Thymus (tissue), 11 donors: ENCODE measurements around the gene PREX1. TPM values are rescaled to one million over a fixed set of nuclear protein-coding genes. Genes with fewer than 3 reads are reported as not detected.

Source experiments
- DNase-seq, 9 donors: peaks; one replicate each; pipeline ENCODE4 v3.0.0-alpha.2; 2013; ENCODE audit warnings: low spot score in 9 of 9, low read depth in 6 of 9, missing footprints in 1 of 9
- H3K27ac ChIP-seq, 2 donors: one replicate each; pipeline ENCODE4 v1.5.1; 2013; ENCODE audit warnings: control low read depth in 1 of 2, low read depth in 1 of 2, low read length in 1 of 2, mild to moderate bottlenecking in 1 of 2, moderate library complexity in 1 of 2
- H3K27me3 ChIP-seq, 2 donors: one replicate each; pipeline ENCODE4 v1.5.1; 2013; ENCODE audit warnings: low read length in 1 of 2; ENCODE audit not compliant: control insufficient read depth in 2 of 2, insufficient read depth in 1 of 2
- H3K36me3 ChIP-seq, 2 donors: one replicate each; pipeline ENCODE4 v1.5.1; 2013; ENCODE audit warnings: low read length in 1 of 2, mild to moderate bottlenecking in 1 of 2, moderate library complexity in 1 of 2; ENCODE audit not compliant: control insufficient read depth in 2 of 2, insufficient read depth in 2 of 2
- H3K4me1 ChIP-seq, 2 donors: one replicate each; pipeline ENCODE4 v1.5.1; 2013; ENCODE audit warnings: low read length in 2 of 2; ENCODE audit not compliant: control insufficient read depth in 2 of 2, insufficient read depth in 2 of 2
- H3K4me3 ChIP-seq, 2 donors: one replicate each; pipeline ENCODE4 v1.5.1; 2013; ENCODE audit warnings: low read length in 2 of 2, control low read depth in 1 of 2, mild to moderate bottlenecking in 1 of 2
- H3K9me3 ChIP-seq, 2 donors: one replicate each; pipeline ENCODE4 v1.5.1; 2013; ENCODE audit warnings: low read length in 1 of 2, mild to moderate bottlenecking in 1 of 2; ENCODE audit not compliant: control insufficient read depth in 2 of 2, insufficient read depth in 1 of 2
- WGBS: extraction: QIAGEN DNeasy Blood & Tissue Kit; methylation state at CpG from one replicate; pipeline ENCODE4 v1.1.7; 2013; 5-methylcytosine and 5-hydroxymethylcytosine counted together
- polyA plus RNA-seq: library from polyadenylated mRNA; stranded (reverse); fragments of 200-250 nt; gene quantifications from one replicate; pipeline ENCODE4 v1.2.3, GENCODE V29; 2013
- total RNA-seq: library from RNA; stranded (reverse); fragments of 120-200 nt; gene quantifications from one replicate; pipeline ENCODE4 v1.2.4, GENCODE V29; 2013
- donor health status: healthy.

Gene PREX1
- total and polyA plus RNA-seq, 2 donors: 12.5 to 19.8 TPM

DNA sequence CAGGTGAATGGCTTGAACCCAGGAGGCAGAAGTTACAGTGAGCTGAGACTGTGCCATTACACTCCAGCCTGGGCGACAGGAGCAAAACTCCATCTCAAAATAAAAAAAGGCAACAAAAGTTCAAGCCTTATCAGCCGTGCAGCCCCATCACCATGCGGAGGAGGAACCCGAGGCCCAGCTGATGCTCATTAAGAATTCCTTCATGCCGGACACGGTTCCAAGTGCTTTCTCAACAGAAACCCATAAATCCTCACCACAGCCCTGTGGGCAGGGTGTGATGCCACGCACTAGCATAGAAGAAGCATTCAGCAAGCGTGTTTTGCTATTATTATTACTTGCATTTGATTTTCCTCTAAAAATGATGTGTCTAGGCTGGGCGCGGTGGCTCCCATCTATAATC is 56.3 kb downstream of the PREX1 start:
- DNase-seq: no peak
- peaks cover 0 to 66% of the 10 kb centered on the region in 2 donors for H3K4me1 ChIP-seq
- no peak overlapping the region for H3K4me3 ChIP-seq
- H3K9me3 ChIP-seq: peaks cover 0 to 16% of the 10 kb centered on the region in 2 donors
- peaks cover 0 to 2% of the 10 kb centered on the region in 2 donors for H3K27me3 ChIP-seq
- no peaks in the 10 kb centered on the region for H3K36me3 ChIP-seq
- H3K27ac ChIP-seq: no peak overlapping the region
- 88% methylated on average over 10 of the region's 10 CpGs for WGBS

DNA sequence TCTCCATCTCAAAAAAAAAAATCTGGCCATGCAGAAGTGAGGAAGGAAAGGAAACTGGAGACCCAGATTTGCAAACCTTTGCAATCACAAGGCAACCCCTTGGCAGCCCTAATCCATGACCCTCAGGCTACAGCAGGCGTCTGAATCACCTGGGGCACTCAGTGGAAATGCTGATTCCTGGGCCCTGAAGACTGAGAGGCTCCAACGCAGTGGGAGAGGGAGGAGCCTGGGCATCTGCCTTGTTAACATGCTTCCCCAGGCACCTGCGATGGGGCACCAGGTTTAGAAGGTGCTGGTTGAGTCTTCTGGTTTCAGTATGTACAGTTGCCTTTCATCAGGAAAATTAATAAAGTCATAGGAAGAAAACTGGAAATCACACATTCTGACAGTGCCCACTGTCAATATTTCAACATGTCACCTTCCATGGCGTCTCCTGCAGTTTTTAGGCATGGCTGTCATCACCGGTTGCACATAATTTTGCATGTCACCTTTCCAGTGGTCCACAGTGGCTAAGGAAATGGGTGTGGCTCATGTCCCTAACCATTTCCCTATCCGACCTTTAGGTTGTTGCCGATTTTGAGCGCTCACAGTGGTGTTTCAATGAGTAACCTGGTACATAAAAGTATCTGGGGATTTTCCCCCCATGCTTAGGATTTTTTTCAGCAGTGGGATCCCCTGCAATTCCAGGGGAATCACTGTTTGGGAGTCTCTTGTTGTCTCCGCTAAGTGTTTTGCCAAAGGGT is 56.9 kb downstream of the PREX1 start:
- WGBS: 82% methylated on average over 9 of the region's 9 CpGs
- no peak for DNase-seq
- peaks cover 0 to 2% of the 10 kb centered on the region in 2 donors for H3K36me3 ChIP-seq
- peaks cover 0 to 11% of the 10 kb centered on the region in 2 donors for H3K9me3 ChIP-seq
- peaks cover 0 to 2% of the 10 kb centered on the region in 2 donors for H3K27me3 ChIP-seq
- H3K27ac ChIP-seq: no peak overlapping the region
- peaks cover 0 to 71% of the 10 kb centered on the region in 2 donors for H3K4me1 ChIP-seq
- no peak overlapping the region for H3K4me3 ChIP-seq

- H3K27me3 ChIP-seq: no peaks in the 10 kb centered on the region
- no peaks in the 10 kb centered on the region for H3K9me3 ChIP-seq
- 36% methylated on average over 21 of the region's 21 CpGs for WGBS
- no peak overlapping the region for H3K4me3 ChIP-seq
- H3K27ac ChIP-seq: peak overlapping the region; percentile 68 to 75
- peaks cover 0 to 64% of the 10 kb centered on the region in 2 donors for H3K4me1 ChIP-seq
- H3K36me3 ChIP-seq: peaks cover 0 to 2% of the 10 kb centered on the region in 2 donors
- DNase-seq: peak; percentile 45 to 86 (median 62)
Observed at GRCh38 chr20:48769069-48769983, 58.5 kb downstream of the PREX1 start.

- peaks cover 0 to 2% of the 10 kb centered on the region in 2 donors for H3K36me3 ChIP-seq
- H3K27me3 ChIP-seq: no peaks in the 10 kb centered on the region
- peak in 1 of 9 donors; percentile 37 for DNase-seq
- H3K4me1 ChIP-seq: peaks cover 0 to 45% of the 10 kb centered on the region in 2 donors
- no peaks in the 10 kb centered on the region for H3K9me3 ChIP-seq
- H3K4me3 ChIP-seq: no peak overlapping the region
- 91% methylated on average over 27 of the region's 27 CpGs for WGBS
- H3K27ac ChIP-seq: peak overlapping the region in 1 of 2 donors; percentile 43
Observed at GRCh38 chr20:48766961-48767960, 60.5 kb downstream of the PREX1 start.

- Histone ChIP-seq H3K4me1 (peaks cover 3 to 48% of the 10 kb centered on the region in 2 donors), H3K4me3 (no peak overlapping the region), H3K27ac (no peak overlapping the region), H3K9me3 (peaks cover 0 to 2% of the 10 kb centered on the region in 2 donors), H3K36me3 (peaks cover 0 to 2% of the 10 kb centered on the region in 2 donors), H3K27me3 (no peaks in the 10 kb centered on the region)
- WGBS: 96% methylated on average over 7 of the region's 7 CpGs
- no peak for DNase-seq
Observed at GRCh38 chr20:48766205-48766604, 61.6 kb downstream of the PREX1 start.

DNA sequence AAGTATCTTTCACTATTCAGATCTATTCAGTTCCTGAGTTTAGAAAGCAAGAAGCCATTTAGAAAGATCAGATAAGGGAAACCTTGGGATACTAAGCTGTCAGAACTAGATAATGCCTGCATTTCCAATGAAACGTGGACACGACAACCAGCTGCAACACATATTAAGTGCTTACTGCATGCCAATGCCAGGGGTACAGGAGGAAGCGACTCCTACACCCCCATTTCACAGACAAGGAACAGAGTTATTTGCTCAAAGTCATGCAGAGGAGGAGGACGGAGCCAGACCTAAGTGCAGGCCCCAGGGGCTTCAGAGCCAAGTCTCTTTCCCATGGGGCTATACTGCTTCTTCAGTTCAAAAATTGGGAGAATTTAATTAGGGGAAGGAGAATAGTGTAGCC is 62.4 kb downstream of the PREX1 start:
- Histone ChIP-seq H3K36me3 (peaks cover 0 to 2% of the 10 kb centered on the region in 2 donors), H3K9me3 (peaks cover 0 to 2% of the 10 kb centered on the region in 2 donors), H3K4me3 (no peak overlapping the region), H3K27me3 (no peaks in the 10 kb centered on the region), H3K27ac (no peak overlapping the region), H3K4me1 (peaks cover 6 to 56% of the 10 kb centered on the region in 2 donors)
- 93% methylated on average over 4 of the region's 4 CpGs for WGBS
- DNase-seq: no peak

- no peak overlapping the region for H3K4me3 ChIP-seq
- peaks cover 6 to 56% of the 10 kb centered on the region in 2 donors for H3K4me1 ChIP-seq
- WGBS: 96% methylated on average over 13 of the region's 13 CpGs
- H3K27me3 ChIP-seq: no peaks in the 10 kb centered on the region
- H3K27ac ChIP-seq: no peak overlapping the region
- no peak for DNase-seq
- peaks cover 0 to 2% of the 10 kb centered on the region in 2 donors for H3K36me3 ChIP-seq
- H3K9me3 ChIP-seq: peaks cover 0 to 2% of the 10 kb centered on the region in 2 donors
Observed at GRCh38 chr20:48763216-48763914, 64.4 kb downstream of the PREX1 start.

DNA sequence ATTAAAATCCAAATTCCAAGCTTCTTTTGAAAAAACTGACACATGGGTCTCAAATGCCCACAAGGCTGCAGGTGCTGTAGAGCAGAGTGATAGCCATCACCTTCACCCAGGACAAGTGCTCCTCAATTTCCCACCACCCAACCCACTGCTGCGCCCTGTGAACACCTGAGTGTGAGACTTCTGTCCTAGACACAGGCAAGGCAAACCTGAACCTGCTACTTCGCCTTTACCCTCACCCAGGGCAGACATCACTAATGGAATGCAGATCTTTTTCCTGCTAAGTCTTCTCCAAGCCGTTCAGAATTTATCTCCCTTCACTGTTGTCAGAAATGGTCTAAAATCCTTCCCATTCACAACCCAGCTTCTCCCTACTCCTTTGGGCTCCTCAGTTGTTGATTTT is 65.9 kb downstream of the PREX1 start:
- WGBS: 98% methylated on average over 3 of the region's 3 CpGs
- peak in 1 of 9 donors; percentile 44 for DNase-seq
- peak overlapping the region; percentile 68 to 90 for H3K27ac ChIP-seq
- peaks cover 0 to 2% of the 10 kb centered on the region in 2 donors for H3K36me3 ChIP-seq
- peaks cover 6 to 56% of the 10 kb centered on the region in 2 donors for H3K4me1 ChIP-seq
- peaks cover 0 to 2% of the 10 kb centered on the region in 2 donors for H3K9me3 ChIP-seq
- H3K27me3 ChIP-seq: no peaks in the 10 kb centered on the region
- H3K4me3 ChIP-seq: no peak overlapping the region
